Measurements from ENCODE around the gene UBTFL1.
"Not testable (repeated sequence)": the region's sequence is repeated elsewhere in the genome, so short reads cannot be mapped to it uniquely, and the experiment has no call there.

Gene UBTFL1, protein sequence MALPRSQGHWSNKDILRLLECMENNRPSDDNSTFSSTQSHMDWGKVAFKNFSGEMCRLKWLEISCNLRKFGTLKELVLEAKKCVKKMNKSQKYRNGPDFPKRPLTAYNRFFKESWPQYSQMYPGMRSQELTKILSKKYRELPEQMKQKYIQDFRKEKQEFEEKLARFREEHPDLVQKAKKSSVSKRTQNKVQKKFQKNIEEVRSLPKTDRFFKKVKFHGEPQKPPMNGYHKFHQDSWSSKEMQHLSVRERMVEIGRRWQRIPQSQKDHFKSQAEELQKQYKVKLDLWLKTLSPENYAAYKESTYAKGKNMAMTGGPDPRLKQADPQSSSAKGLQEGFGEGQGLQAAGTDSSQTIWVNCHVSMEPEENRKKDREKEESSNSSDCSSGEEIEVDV

DNA sequence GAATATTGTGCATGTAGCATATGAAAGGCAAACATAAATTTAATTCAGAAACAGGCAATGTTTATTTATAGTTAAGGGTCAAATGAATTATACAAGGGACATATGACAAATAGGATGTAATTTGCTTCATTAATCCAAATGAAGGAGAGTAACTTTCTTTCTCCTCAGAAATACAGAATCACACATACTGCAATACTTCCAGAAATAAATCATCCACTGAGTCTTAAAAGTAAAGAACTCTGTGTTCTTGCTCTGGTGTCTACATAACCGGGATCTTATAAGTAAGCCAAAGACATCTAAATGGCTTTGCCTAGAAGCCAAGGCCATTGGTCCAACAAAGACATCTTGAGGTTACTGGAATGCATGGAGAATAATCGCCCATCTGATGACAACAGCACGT, at the start of gene UBTFL1:
Gene UBTFL1 (plus strand): TSS at position 301 of the 400 bp plus-strand sequence. CDS start 0 bp downstream, at position 301.
- TF ChIP-seq EP300 (IDR thresholded peaks at IDR 0.05; ENCODE audit: borderline replicate concordance); FOXM1 (IDR thresholded peaks at IDR 0.05; ENCODE audit: borderline replicate concordance, low read depth): not testable (repeated sequence)
- TF ChIP-seq, protein P1, sequence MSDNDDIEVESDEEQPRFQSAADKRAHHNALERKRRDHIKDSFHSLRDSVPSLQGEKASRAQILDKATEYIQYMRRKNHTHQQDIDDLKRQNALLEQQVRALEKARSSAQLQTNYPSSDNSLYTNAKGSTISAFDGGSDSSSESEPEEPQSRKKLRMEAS (IDR thresholded peaks at IDR 0.05): not testable (repeated sequence)

DNA sequence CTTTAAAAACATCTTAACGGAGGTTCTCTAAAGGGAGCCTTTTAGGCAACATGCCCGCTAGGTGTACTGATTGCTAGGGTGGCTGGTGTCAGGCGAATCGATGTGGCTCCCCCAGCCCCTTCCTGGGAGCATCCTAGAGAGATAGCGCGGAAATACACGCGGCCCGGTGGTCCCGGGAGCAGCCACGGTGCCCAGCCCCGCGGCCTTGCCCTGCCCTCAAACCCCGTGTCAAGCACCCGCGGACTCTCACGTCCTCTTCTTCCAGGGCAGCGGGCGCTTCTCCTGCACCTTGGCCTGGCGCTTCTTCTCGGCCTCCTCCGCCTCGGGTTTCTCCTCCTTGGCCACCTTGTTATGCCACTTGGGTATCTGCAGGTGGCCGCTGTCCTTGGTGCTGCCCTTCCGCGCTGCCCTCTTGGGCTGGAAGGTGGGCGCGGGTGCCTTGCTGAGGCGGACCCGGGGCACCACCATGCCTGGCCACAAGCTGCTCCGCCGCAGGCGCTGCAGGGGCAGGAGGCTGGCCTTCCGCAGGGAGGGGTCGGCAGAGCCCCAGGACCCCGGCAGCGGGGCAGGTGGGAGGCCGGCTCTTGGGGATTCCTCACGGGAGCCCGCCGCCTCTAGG, 34.0 kb upstream of the UBTFL1 start:
- TF ChIP-seq, protein P2, sequence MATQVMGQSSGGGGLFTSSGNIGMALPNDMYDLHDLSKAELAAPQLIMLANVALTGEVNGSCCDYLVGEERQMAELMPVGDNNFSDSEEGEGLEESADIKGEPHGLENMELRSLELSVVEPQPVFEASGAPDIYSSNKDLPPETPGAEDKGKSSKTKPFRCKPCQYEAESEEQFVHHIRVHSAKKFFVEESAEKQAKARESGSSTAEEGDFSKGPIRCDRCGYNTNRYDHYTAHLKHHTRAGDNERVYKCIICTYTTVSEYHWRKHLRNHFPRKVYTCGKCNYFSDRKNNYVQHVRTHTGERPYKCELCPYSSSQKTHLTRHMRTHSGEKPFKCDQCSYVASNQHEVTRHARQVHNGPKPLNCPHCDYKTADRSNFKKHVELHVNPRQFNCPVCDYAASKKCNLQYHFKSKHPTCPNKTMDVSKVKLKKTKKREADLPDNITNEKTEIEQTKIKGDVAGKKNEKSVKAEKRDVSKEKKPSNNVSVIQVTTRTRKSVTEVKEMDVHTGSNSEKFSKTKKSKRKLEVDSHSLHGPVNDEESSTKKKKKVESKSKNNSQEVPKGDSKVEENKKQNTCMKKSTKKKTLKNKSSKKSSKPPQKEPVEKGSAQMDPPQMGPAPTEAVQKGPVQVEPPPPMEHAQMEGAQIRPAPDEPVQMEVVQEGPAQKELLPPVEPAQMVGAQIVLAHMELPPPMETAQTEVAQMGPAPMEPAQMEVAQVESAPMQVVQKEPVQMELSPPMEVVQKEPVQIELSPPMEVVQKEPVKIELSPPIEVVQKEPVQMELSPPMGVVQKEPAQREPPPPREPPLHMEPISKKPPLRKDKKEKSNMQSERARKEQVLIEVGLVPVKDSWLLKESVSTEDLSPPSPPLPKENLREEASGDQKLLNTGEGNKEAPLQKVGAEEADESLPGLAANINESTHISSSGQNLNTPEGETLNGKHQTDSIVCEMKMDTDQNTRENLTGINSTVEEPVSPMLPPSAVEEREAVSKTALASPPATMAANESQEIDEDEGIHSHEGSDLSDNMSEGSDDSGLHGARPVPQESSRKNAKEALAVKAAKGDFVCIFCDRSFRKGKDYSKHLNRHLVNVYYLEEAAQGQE (IDR thresholded peaks at IDR 0.05; ENCODE audit: low read depth): peak; percentile 58; the same call in 1 of the 2 replicates

DNA sequence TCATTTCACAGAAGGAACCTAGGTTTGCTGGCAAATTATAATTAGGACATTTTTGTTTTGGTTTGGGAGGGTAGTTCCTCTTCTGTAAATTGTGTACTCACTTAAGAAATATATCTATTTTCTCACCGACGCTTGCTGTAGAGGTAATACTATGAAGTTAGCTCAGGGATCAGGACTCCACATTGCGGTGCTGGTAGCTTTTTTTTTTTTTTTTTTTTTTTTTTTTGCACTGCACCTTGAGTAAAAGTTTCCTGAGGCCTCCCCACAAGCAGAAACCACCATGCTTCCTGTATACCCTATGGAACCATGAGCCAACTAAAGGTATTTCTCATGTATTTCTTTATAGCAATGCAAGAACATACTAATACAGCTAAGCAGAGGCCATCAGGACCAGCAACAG, 14.7 kb downstream of the UBTFL1 start:
- TF ChIP-seq YY1 (IDR thresholded peaks at IDR 0.05; ENCODE audit: low read depth) (no peak), CEBPB (IDR thresholded peaks at IDR 0.05) (no peak), TEAD4 (IDR thresholded peaks at IDR 0.05) (no peak), RAD21 (IDR thresholded peaks at IDR 0.05; ENCODE audit: low read depth) (no peak), ZBTB7A (IDR thresholded peaks at IDR 0.05; ENCODE audit: low read depth) (no peak)

DNA sequence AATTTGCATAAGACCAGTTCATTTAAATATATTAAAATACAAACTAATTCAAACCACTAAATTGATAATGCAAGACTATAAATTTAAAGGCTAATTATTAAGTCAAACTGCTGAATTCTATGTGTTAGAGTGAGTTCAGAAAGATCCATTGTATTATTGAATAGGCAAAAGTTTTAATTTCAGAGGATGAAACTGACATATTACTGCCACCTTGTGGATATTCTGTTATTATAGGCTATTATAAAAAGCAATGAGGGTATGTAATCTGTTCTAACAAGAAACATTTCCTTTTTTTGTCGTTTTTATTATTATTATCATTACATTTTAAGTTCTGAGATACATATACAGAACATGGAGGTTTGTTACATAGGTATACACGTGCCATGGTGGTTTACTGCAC, 27.8 kb downstream of the UBTFL1 start:
- TF ChIP-seq EGR1 (IDR thresholded peaks at IDR 0.05) (no peak), TEAD4 (IDR thresholded peaks at IDR 0.05) (no peak), FOXM1 (IDR thresholded peaks at IDR 0.05; ENCODE audit: borderline replicate concordance, low read depth) (no peak), ZBTB7A (IDR thresholded peaks at IDR 0.05; ENCODE audit: low read depth) (no peak), YY1 (IDR thresholded peaks at IDR 0.05; ENCODE audit: low read depth) (no peak), TCF12 (IDR thresholded peaks at IDR 0.05; ENCODE audit: low read depth) (no peak), CREB1 (IDR thresholded peaks at IDR 0.05; ENCODE audit: low read depth) (no peak), RAD21 (IDR thresholded peaks at IDR 0.05; ENCODE audit: low read depth) (peak; percentile 48)

DNA sequence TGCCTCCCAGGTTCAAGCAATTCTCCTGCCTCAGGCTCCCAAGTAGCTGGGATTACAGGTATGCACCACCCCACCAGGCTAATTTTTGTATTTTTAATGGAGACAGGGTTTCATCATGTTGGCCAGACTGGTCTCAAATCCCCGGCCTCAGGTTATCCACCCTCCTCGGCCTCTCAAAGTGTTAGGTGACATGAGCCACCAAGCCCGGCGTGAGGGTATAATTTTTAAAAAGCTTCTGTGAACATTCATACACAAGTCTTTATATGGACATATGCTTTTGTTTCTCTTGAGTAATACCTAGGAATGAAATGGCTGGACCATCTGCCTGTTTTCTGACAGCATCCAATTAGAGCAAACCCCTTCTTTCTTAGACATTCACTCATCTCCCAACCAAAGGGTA, 34.4 kb downstream of the UBTFL1 start:
- TF ChIP-seq TAF1 (IDR thresholded peaks at IDR 0.05; ENCODE audit: low read depth) (no peak), CEBPB (IDR thresholded peaks at IDR 0.05) (no peak)
- TF ChIP-seq, protein P3, sequence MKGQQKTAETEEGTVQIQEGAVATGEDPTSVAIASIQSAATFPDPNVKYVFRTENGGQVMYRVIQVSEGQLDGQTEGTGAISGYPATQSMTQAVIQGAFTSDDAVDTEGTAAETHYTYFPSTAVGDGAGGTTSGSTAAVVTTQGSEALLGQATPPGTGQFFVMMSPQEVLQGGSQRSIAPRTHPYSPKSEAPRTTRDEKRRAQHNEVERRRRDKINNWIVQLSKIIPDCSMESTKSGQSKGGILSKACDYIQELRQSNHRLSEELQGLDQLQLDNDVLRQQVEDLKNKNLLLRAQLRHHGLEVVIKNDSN (IDR thresholded peaks at IDR 0.05): no peak

DNA sequence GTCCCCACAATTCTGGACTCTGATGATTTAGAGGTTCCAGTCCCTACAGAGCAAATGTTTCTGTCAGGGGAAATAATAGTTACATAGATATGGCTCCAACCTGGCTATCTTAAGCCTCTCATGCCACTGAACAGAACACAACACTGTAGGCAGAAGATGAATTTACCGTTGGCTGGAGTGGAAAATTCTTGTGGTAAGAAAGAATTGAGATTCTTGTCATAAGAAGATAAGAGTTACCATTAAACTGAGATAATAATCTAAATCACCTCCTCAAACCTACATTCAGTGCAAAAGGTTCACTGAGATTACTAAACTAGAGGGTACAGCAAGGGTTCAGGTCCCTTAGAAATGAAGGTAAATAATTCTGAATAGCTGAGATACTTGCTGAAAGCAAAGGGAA, 38.6 kb downstream of the UBTFL1 start:
- TF ChIP-seq RAD21 (IDR thresholded peaks at IDR 0.05; ENCODE audit: low read depth) (no peak), TCF12 (IDR thresholded peaks at IDR 0.05; ENCODE audit: low read depth) (no peak), FOXM1 (IDR thresholded peaks at IDR 0.05; ENCODE audit: borderline replicate concordance, low read depth) (no peak), TAF1 (IDR thresholded peaks at IDR 0.05; ENCODE audit: low read depth) (no peak), EGR1 (IDR thresholded peaks at IDR 0.05) (no peak), EP300 (IDR thresholded peaks at IDR 0.05; ENCODE audit: borderline replicate concordance) (no peak), YY1 (IDR thresholded peaks at IDR 0.05; ENCODE audit: low read depth) (no peak), CREB1 (IDR thresholded peaks at IDR 0.05; ENCODE audit: low read depth) (no peak), TEAD4 (IDR thresholded peaks at IDR 0.05) (no peak), ZBTB7A (IDR thresholded peaks at IDR 0.05; ENCODE audit: low read depth) (no peak), NFIC (IDR thresholded peaks at IDR 0.05) (no peak), CEBPB (IDR thresholded peaks at IDR 0.05) (no peak)
- TF ChIP-seq, protein P1 (IDR thresholded peaks at IDR 0.05): no peak
- TF ChIP-seq, protein P2 (IDR thresholded peaks at IDR 0.05; ENCODE audit: low read depth): no peak
- TF ChIP-seq, protein P3 (IDR thresholded peaks at IDR 0.05): no peak
